Liver (tissue), 9 donors: Measurements from ENCODE around the gene PIAS1. TPM values are rescaled to one million over a fixed set of nuclear protein-coding genes. Genes with fewer than 3 reads are reported as not detected.

ENCODE experiments used
- DNase-seq: peaks from one replicate; pipeline ENCODE4 v3.0.0-alpha.2; 2017; ENCODE audit warnings: low spot score
- H3K27ac ChIP-seq, 2 donors: one replicate each; pipeline ENCODE4 v1.7.0; 2013; ENCODE audit warnings: inconsistent platforms in 2 of 2, low read length in 2 of 2, control low read depth in 1 of 2, low read depth in 1 of 2, mild to moderate bottlenecking in 1 of 2
- H3K27me3 ChIP-seq, 4 donors: one replicate each; pipeline versions ENCODE4 v1.6.1 to v1.7.0; 2013; ENCODE audit warnings: low read length in 3 of 4, inconsistent platforms in 1 of 4, mild to moderate bottlenecking in 1 of 4, moderate library complexity in 1 of 4; ENCODE audit not compliant: control insufficient read depth in 4 of 4, insufficient read depth in 4 of 4
- H3K36me3 ChIP-seq, 4 donors: one replicate each; pipeline versions ENCODE4 v1.6.1 to v1.7.0; 2013; ENCODE audit warnings: low read length in 3 of 4, mild to moderate bottlenecking in 3 of 4, low read depth in 1 of 4, moderate library complexity in 1 of 4; ENCODE audit not compliant: control insufficient read depth in 4 of 4, insufficient read depth in 3 of 4
- H3K4me1 ChIP-seq, 4 donors: one replicate each; pipeline versions ENCODE4 v1.6.1 to v1.7.0; 2013; ENCODE audit warnings: low read length in 3 of 4, mild to moderate bottlenecking in 3 of 4, moderate library complexity in 1 of 4; ENCODE audit not compliant: control insufficient read depth in 4 of 4, insufficient read depth in 4 of 4
- H3K4me3 ChIP-seq, 3 donors: one replicate each; pipeline versions ENCODE4 v1.6.1 to v1.7.0; 2013; ENCODE audit warnings: low read length in 3 of 3, control low read depth in 1 of 3, low read depth in 1 of 3, mild to moderate bottlenecking in 1 of 3
- H3K9ac ChIP-seq, 2 donors: one replicate each; pipeline ENCODE4 v1.7.0; 2013; ENCODE audit warnings: low read length in 2 of 2, mild to moderate bottlenecking in 2 of 2, moderate library complexity in 2 of 2, control low read depth in 1 of 2, low read depth in 1 of 2
- H3K9me3 ChIP-seq, 4 donors: one replicate each; pipeline versions ENCODE4 v1.6.1 to v1.7.0; 2013; ENCODE audit warnings: low read length in 3 of 4; ENCODE audit not compliant: control insufficient read depth in 4 of 4
- ATF3 ChIP-seq: IDR thresholded peaks from 2 replicates; pipeline ENCODE4 v1.6.1; 2016; ENCODE audit warnings: antibody characterized with exemption
- CTCF ChIP-seq: fragments of 150-350 bp; IDR thresholded peaks from 2 replicates; pipeline ENCODE4 v1.5.1; 2017; ENCODE audit warnings: improper control_type of control experiment, low read depth, low read length; ENCODE audit not compliant: missing input control
- EGR1 ChIP-seq, 2 donors: IDR thresholded peaks; 2 replicates each; pipeline ENCODE4 v1.6.1; 2016 to 2018; ENCODE audit warnings: antibody characterized with exemption in 2 of 2, low read depth in 2 of 2
- FOXA1 ChIP-seq: IDR thresholded peaks from 2 replicates; pipeline ENCODE4 v1.6.1; 2016; ENCODE audit warnings: antibody characterized with exemption
- FOXA2 ChIP-seq: IDR thresholded peaks from 2 replicates; pipeline ENCODE4 v1.6.1; 2016; ENCODE audit warnings: antibody characterized with exemption
- GABPA ChIP-seq, 2 donors: IDR thresholded peaks in 1 of 2; conservative IDR thresholded peaks in 1 of 2; 2 replicates each; pipeline ENCODE4 v1.6.1; 2016; ENCODE audit warnings: antibody characterized with exemption in 2 of 2, mild to moderate bottlenecking in 1 of 2, moderate library complexity in 1 of 2
- HNF4A ChIP-seq, 2 donors: conservative IDR thresholded peaks; 2 replicates each; pipeline ENCODE4 v1.6.1; 2016; ENCODE audit warnings: antibody characterized with exemption in 2 of 2, mild to moderate bottlenecking in 2 of 2
- JUND ChIP-seq, 2 donors: IDR thresholded peaks; 2 replicates each; pipeline ENCODE4 v1.6.1; 2016; ENCODE audit warnings: antibody characterized with exemption in 2 of 2
- MAX ChIP-seq: IDR thresholded peaks from 2 replicates; pipeline ENCODE4 v1.6.1; 2016; ENCODE audit warnings: antibody characterized with exemption
- NR2F2 ChIP-seq: IDR thresholded peaks from 2 replicates; pipeline ENCODE4 v1.6.1; 2016; ENCODE audit warnings: antibody characterized with exemption
- RAD21 ChIP-seq, 2 donors: IDR thresholded peaks; 2 replicates each; pipeline ENCODE4 v1.6.1; 2016; ENCODE audit warnings: antibody characterized with exemption in 2 of 2, mild to moderate bottlenecking in 2 of 2
- REST ChIP-seq: IDR thresholded peaks from 2 replicates; pipeline ENCODE4 v1.6.1; 2016; ENCODE audit warnings: antibody characterized with exemption, mild to moderate bottlenecking
- RXRA ChIP-seq, 2 donors: IDR thresholded peaks; 2 replicates each; pipeline ENCODE4 v1.6.1; 2017 to 2018; ENCODE audit warnings: antibody characterized with exemption in 2 of 2, mild to moderate bottlenecking in 1 of 2
- SP1 ChIP-seq: IDR thresholded peaks from 2 replicates; pipeline ENCODE4 v1.6.1; 2018; ENCODE audit warnings: antibody characterized with exemption, mild to moderate bottlenecking
- TAF1 ChIP-seq: conservative IDR thresholded peaks from 2 replicates; pipeline ENCODE4 v1.6.1; 2016; ENCODE audit warnings: antibody characterized with exemption, mild to moderate bottlenecking
- YY1 ChIP-seq: IDR thresholded peaks from 2 replicates; pipeline ENCODE4 v1.6.1; 2016; ENCODE audit warnings: antibody characterized with exemption, mild to moderate bottlenecking
- WGBS: extraction: QIAGEN DNeasy Blood & Tissue Kit; methylation state at CpG from one replicate; pipeline ENCODE4 v1.1.7; 2013; 5-methylcytosine and 5-hydroxymethylcytosine counted together
- polyA plus RNA-seq, 2 donors: library from polyadenylated mRNA; stranded (reverse) in 1 of 2; unstranded in 1 of 2; fragments of 200-250 nt in 1 of 2; fragments of >200 nt in 1 of 2; fragmentation: Nextera tagmentation in 1 of 2; extraction: Ambion mirVana in 1 of 2; gene quantifications; one replicate each; pipeline versions ENCODE4 v1.2.1 to v1.2.3, GENCODE V29; 2013 to 2015
- total RNA-seq, 2 donors: library from RNA; depleted of rRNA; stranded (reverse); fragments of >200 nt; gene quantifications; one replicate each; pipeline ENCODE4 v1.2.3, GENCODE V29; 2014
- donor health status: healthy.
- donor health status: healthy.
- donor health status: healthy.
- donor health status: healthy.
- donor health status: healthy.

PIAS1 gene
- total and polyA plus RNA-seq, 4 donors: 5.6 to 18.8 (median 13.2) TPM

- no peak for DNase-seq
- no peaks in the 10 kb centered on the region for H3K27me3 ChIP-seq
- no peaks in the 10 kb centered on the region for H3K9me3 ChIP-seq
- no peak overlapping the region for H3K9ac ChIP-seq
- H3K27ac ChIP-seq: no peak overlapping the region
- TF ChIP-seq SP1 (no peak), MAX (no peak), ATF3 (no peak), YY1 (no peak), EGR1 (IDR thresholded peaks at IDR 0.05; ENCODE audit: low read depth in 2 of 2) (no peak), GABPA (IDR thresholded peaks at IDR 0.05 in 1 of 2, conservative IDR thresholded peaks at IDR 0.05 in 1 of 2) (no peak), CTCF (no peak), FOXA2 (no peak), RXRA (IDR thresholded peaks at IDR 0.05) (no peak), TAF1 (no peak), REST (no peak), NR2F2 (no peak), FOXA1 (no peak), JUND (IDR thresholded peaks at IDR 0.05) (no peak), RAD21 (IDR thresholded peaks at IDR 0.05) (no peak), HNF4A (conservative IDR thresholded peaks at IDR 0.05) (no peak)
- WGBS: 82% methylated on average over 16 of the region's 16 CpGs
- H3K4me1 ChIP-seq: peaks cover 4 to 31% (median 15%) of the 10 kb centered on the region in 4 donors
- H3K4me3 ChIP-seq: no peak overlapping the region
- H3K36me3 ChIP-seq: no peaks in the 10 kb centered on the region
Measured at GRCh38 chr15:68200016-68200861, 146.1 kb downstream of the PIAS1 start.
